ENCODE measurements around the gene IGSF9B. TPM values are rescaled to one million over a fixed set of nuclear protein-coding genes. Genes with fewer than 3 reads are reported as not detected.
"Not testable (repeated sequence)": the region's sequence is repeated elsewhere in the genome, so short reads cannot be mapped to it uniquely, and the experiment has no call there.

IGSF9B gene
- total and polyA plus RNA-seq, 4 donors, result 0.72 to 19.5 (median 4.0) TPM

- Histone ChIP-seq H3K9me3 (ENCODE audit: control insufficient read depth in 4 of 4, insufficient read depth in 3 of 4, low read length in 3 of 4) (no peaks in the 10 kb centered on the region), H3K27me3 (ENCODE audit: control insufficient read depth in 3 of 3, insufficient read depth in 3 of 3, low read length in 2 of 3) (peaks cover 0 to 4% (median 0%) of the 10 kb centered on the region in 3 donors), H3K27ac (ENCODE audit: low read depth in 1 of 2, low read length in 1 of 2) (no peak overlapping the region), H3K36me3 (ENCODE audit: control insufficient read depth in 4 of 4, insufficient read depth in 4 of 4, low read length in 4 of 4) (no peaks in the 10 kb centered on the region), H3K4me3 (no peak overlapping the region), H3K9ac (ENCODE audit: insufficient read depth in 1 of 2, low read length in 2 of 2) (no peak overlapping the region), H3K4me1 (ENCODE audit: control insufficient read depth in 5 of 5, insufficient read depth in 5 of 5, low read length in 5 of 5) (peaks cover 0 to 15% (median 5%) of the 10 kb centered on the region in 5 donors)
- 52 to 67% methylated on average over 9 of the region's 9 CpGs for WGBS, 2 donors
- TF ChIP-seq CTCF (IDR thresholded peaks at IDR 0.05; ENCODE audit: control extremely low read depth, extremely low read depth), result no peak
- peak in 1 of 3 donors; percentile 28 for DNase-seq
- ATAC-seq (ENCODE audit: insufficient read depth, low FRiP score), result no peak
Observed at GRCh38 chr11:134003792-134004495, 47.2 kb upstream of the IGSF9B start.

DNA sequence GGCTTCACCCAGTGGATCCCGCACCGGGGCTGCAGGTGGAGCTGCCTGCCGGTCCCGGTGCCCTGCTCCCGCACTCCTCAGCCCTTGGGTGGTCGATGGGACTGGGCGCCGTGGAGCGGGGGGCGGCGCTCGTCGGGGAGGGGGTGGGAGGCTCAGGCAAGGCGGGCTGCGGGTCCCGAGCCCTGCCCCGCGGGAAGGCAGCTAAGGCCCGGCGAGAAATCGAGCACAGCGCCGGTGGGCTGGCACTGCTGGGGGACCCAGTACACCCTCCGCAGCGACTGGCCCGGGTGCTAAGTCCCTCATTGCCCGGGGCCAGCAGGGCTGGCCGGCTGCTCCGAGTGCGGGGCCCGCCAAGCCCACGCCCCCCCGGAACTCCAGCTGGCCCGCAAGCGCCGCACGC, 46.1 kb upstream of the IGSF9B start:
- not testable (repeated sequence) for ATAC-seq (ENCODE audit: insufficient read depth, low FRiP score); H3K27me3 ChIP-seq (ENCODE audit: control insufficient read depth in 3 of 3, insufficient read depth in 3 of 3, low read length in 2 of 3); H3K36me3 ChIP-seq (ENCODE audit: control insufficient read depth in 4 of 4, insufficient read depth in 4 of 4, low read length in 4 of 4); H3K27ac ChIP-seq (ENCODE audit: low read depth in 1 of 2, low read length in 1 of 2); H3K4me3 ChIP-seq; H3K9ac ChIP-seq (ENCODE audit: insufficient read depth in 1 of 2, low read length in 2 of 2); DNase-seq; H3K9me3 ChIP-seq (ENCODE audit: control insufficient read depth in 4 of 4, insufficient read depth in 3 of 4, low read length in 3 of 4)
- H3K4me1 ChIP-seq (ENCODE audit: control insufficient read depth in 5 of 5, insufficient read depth in 5 of 5, low read length in 5 of 5), result peaks cover 0 to 15% (median 5%) of the 10 kb centered on the region in 5 donors
- 95 to 97% methylated on average over 22 to 37 of the region's 37 CpGs for WGBS, 2 donors

DNA sequence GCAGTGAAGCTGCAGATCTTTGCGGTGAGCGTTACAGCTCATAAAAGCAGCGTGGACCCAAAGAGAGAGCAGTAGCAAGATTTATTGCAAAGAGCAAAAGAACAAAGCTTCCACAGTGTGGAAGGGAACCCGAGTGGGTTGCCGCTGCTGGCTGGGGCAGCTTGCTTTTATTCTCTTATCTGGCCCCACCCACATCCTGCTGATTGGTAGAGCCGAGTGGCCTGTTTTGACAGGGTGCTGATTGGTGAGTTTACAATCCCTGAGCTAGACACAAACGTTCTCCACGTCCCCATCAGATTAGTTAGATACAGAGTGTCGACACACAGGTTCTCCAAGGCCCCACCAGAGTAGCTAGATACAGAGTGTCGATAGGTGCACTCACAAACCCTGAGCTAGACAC, 45.6 kb upstream of the IGSF9B start:
- not testable (repeated sequence) for H3K9ac ChIP-seq (ENCODE audit: insufficient read depth in 1 of 2, low read length in 2 of 2); H3K4me3 ChIP-seq; DNase-seq; H3K36me3 ChIP-seq (ENCODE audit: control insufficient read depth in 4 of 4, insufficient read depth in 4 of 4, low read length in 4 of 4); H3K27ac ChIP-seq (ENCODE audit: low read depth in 1 of 2, low read length in 1 of 2); H3K27me3 ChIP-seq (ENCODE audit: control insufficient read depth in 3 of 3, insufficient read depth in 3 of 3, low read length in 2 of 3); H3K9me3 ChIP-seq (ENCODE audit: control insufficient read depth in 4 of 4, insufficient read depth in 3 of 4, low read length in 3 of 4); ATAC-seq (ENCODE audit: insufficient read depth, low FRiP score)
- H3K4me1 ChIP-seq (ENCODE audit: control insufficient read depth in 5 of 5, insufficient read depth in 5 of 5, low read length in 5 of 5), result peaks cover 0 to 15% (median 5%) of the 10 kb centered on the region in 5 donors
- 75 to 77% methylated on average over 10 of the region's 10 CpGs for WGBS, 2 donors

- DNase-seq (no peak), ATAC-seq (ENCODE audit: insufficient read depth, low FRiP score) (no peak)
- no peak overlapping the region for H3K4me3 ChIP-seq
- no peaks in the 10 kb centered on the region for H3K9me3 ChIP-seq (ENCODE audit: control insufficient read depth in 4 of 4, insufficient read depth in 3 of 4, low read length in 3 of 4)
- no peak overlapping the region for H3K27ac ChIP-seq (ENCODE audit: low read depth in 1 of 2, low read length in 1 of 2)
- TF ChIP-seq CTCF (IDR thresholded peaks at IDR 0.05; ENCODE audit: control extremely low read depth, extremely low read depth), result no peak
- WGBS, 2 donors, result 85 to 89% methylated on average over 6 of the region's 6 CpGs
- H3K4me1 ChIP-seq (ENCODE audit: control insufficient read depth in 5 of 5, insufficient read depth in 5 of 5, low read length in 5 of 5), result peaks cover 0 to 15% (median 5%) of the 10 kb centered on the region in 5 donors
- H3K36me3 ChIP-seq (ENCODE audit: control insufficient read depth in 4 of 4, insufficient read depth in 4 of 4, low read length in 4 of 4), result no peaks in the 10 kb centered on the region
- no peak overlapping the region for H3K9ac ChIP-seq (ENCODE audit: insufficient read depth in 1 of 2, low read length in 2 of 2)
- no peaks in the 10 kb centered on the region for H3K27me3 ChIP-seq (ENCODE audit: control insufficient read depth in 3 of 3, insufficient read depth in 3 of 3, low read length in 2 of 3)
Observed at GRCh38 chr11:134001596-134001995, 44.8 kb upstream of the IGSF9B start.
